Measurements from ENCODE around the gene PCNT.
"Not testable (repeated sequence)": the region's sequence is repeated elsewhere in the genome, so short reads cannot be mapped to it uniquely, and the experiment has no call there.

PCNT gene

DNA sequence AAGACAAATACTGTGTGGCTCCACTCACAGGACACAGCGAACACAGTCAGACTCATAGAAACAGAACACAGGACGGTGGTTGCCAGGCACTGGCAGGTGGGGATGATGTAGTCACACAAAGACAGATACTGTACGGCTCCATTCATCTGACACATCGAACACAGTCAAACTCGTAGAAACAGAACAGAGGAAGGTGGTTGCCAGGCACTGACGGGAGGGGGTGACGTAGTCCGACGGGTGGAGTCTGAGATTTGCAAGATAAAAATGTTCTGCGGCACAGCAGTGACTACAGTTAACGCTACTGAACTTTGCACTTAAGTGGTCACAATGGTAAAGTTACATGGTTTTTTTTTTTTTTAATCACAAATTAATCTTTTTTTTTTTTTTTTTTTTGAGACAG is 19.0 kb upstream of the PCNT start:
- DNase-seq, result no peak

DNA sequence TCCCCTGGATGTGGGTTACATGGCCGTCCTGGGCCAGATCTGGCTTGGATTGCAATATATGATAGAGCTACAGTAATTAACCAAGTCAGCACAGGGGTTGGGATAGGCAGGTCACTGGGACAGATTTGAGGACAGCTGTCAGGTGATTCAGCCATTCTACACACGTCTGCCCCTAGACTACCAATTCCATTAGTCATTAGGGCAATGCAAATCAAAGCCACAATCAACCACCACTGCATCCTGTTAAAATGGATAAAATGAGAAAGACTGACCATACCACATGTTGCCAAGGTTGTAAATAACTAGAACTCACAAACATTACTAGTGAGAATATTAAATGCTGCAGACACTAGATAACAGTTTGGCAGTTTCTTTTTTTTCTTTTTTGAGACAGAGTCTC is 16.3 kb upstream of the PCNT start:
- no peak for DNase-seq

DNA sequence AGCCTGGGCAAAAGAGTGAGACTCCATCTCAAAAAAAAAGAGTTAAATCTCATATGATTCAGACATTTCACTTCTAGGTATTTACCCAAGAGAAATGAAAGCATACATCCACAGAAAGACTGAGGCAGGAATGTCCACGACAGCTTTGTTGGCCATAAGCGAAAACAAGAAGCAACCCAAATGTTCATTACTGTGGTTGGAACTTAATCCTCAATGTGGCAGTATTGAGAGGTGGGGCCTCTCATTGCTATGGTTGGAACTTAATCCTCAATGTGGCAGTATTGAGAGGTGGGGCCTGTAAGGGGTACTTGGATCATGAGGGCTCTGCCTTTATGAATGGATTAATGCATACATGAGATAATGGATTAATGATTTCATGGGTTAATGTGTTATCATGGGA is 15.5 kb upstream of the PCNT start:
- DNase-seq, result no peak

DNA sequence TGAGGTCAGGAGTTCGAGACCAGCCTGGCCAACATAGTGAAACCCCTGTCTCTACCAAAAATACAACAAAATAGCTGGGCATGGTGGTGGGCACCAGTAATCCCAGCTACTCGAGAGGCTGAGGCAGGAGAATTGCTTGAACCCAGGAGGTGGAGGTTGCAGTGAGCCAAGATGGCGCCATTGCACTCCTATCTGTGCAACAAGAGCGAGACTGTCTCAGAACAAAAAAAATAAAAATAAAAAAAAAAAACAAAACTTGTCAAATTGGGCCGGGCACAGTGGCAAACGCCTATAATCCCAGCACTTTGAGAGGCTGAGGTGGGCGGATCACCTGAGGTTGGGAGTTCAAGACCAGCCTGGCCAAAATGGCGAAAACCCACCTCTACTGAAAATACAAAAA is 13.7 kb upstream of the PCNT start:
- not testable (repeated sequence) for DNase-seq

DNA sequence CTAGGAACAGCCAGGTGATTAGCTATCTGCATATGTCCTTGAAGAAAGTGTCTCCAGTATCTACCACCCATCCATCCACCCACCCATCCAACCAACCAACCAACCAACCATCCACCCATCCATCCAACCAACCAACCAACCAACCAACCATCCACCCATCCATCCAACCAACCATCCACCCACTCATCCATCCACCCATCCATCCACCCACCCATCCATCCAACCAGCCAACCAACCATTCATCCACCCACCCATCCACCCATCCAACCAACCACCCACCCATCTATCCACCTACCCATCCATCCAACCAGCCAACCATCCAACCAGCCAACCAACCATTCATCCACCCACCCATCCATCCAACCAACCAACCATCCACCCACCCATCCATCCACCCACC is 12.4 kb upstream of the PCNT start:
- DNase-seq, result no peak

DNA sequence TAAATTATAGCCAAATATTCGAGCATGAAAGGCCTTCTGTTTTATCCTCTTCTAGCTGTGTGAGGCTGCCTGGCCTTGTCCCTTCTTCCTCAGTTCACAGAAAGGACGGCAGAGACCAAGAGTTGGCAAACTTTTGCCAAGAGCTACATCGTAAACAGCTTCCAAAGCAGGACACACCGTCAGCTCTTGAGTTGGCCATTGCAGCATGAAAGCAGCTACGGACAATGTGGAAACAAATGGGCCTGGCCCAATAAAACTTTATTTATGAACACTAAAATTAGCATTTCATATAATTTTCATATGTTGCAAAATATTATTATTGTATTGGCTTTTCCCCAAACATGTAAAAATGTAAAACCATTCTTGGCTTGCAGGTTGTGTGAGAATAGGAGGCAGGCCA is 11.0 kb upstream of the PCNT start:
- no peak for DNase-seq

DNA sequence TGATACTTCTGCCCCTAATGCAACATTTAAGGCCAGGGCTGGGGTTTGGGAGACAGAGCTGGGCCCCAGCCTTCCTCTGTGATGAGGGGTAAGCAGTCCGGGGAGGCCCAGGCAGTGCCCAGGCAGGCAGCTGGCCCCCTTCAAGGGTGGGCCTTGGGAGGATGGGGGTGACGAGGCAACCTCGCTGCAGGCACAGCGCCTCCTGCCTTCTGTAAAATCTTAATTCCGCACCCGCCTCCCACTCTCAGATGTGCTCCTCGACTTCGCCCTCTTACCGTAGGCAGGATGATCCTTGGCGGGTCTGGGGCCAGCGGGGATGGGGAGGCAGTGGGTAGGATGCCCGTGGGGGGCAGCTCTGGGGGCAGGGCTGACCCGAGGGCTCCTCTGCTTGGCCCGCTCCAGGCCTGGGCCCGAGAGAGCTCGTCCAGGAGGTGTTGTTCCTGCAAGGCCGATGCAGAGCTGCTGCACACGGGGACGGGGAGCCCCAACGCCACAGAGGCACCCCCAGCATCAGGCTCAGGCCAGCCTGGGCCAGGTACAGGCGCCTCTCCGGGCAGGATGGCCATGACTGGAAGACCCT is 9.4 kb upstream of the PCNT start:
- DNase-seq, result no peak

DNA sequence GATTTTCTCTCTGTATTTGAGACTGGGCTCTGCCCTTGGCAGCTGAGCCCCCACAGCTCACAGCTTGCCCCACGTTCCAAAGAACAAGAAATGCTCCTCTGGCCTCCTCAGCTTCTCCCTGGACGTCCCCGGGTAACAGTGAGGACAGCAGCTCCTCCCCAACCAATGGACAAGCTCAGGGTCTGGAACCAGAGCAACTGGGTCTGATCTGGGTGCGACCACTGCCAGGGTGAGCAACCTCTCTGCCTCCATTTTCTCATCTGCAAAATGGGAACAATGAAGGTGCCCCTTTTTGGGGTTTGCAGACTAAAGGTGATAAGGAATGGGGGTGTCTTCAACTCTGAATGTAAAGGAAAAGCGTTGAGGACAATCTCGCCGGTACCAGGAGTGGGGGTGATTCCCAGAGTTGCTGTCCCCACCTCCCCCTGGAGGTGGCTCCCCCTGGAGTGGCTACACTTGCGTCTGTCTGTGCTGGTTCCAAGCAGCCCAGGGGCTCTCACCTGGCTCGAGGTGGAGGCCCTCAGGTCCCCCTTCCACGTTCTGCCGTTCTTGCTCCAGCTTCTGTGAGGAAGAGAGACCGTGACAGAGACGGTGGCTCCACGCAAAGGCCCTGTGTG is 7.1 kb upstream of the PCNT start:
- DNase-seq, result no peak

DNA sequence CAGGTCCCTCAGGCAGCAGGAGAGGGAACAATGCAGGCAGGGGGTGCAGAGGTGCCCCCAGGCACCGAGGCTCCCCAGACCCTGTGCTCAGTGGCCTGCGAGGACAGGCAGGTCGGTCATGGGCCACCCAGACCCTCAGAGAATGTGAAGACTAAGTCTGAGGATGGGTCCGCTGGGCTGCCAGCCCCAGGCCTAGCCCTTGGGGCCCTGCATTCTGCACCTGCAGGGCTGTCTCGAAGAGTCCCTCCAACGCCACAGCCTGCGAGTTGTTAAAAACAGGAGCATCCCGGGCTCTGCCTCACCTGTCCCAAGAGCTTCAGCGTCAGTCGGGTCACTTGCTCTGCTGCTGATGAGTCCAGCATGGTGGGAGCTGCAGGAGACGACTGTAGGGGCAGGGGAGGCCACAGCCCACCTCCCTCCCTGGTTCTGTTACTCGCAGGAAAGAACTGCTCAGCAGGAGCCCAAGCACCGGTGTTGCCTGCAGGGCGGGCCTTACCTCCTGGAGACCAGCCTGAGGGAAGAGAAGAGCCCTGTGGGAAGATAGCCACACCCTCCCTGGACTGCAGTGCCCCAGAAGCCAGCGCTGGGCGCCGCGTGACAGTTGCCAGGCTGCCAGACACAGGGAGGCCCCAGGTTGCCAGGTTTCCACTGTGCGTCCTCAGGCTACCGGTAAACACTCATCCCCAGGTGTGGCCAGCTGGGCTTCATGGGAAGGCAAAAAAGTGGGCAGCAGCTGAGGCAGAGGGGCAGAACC is 6.1 kb upstream of the PCNT start:
- peak; percentile 10 for DNase-seq

DNA sequence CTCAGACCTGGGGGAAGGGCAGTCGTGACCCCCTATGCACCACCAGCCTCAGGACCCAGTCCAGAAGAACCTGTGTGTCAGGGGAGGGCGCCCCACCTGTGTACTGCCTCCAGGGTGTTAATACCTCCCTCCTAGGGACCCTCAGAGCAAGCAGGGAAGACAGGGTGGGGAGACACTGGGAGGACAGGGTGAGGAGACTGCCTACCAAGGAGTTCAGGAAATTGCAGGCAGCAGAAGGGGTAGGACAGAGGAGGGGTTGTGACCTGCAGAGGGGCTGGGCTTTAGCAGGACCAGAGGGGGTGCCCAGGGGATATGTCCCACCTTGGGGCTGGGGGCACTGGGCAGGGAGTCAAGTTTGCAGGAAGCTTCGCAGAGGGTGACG is 5.5 kb upstream of the PCNT start:
- no peak for DNase-seq

DNA sequence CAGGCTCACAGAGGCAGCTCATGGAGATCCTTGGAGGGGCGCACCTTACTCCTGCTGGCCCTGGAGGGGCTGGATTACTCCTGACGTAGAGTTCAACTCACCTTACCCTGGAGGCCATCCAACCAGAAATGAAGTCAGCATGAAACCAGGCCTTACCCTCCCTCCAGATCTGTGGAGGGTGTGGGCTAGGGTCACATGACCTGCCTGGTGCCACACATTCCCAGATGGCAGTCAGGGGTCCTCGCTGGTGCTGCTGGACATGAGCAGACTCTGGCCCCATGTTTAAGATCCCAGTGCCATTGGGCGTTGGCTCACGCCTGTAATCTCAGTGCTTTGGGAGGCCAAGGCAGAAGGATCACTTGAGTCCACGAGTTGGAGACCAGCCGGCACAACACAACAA is 4.8 kb upstream of the PCNT start:
- DNase-seq, result no peak

DNA sequence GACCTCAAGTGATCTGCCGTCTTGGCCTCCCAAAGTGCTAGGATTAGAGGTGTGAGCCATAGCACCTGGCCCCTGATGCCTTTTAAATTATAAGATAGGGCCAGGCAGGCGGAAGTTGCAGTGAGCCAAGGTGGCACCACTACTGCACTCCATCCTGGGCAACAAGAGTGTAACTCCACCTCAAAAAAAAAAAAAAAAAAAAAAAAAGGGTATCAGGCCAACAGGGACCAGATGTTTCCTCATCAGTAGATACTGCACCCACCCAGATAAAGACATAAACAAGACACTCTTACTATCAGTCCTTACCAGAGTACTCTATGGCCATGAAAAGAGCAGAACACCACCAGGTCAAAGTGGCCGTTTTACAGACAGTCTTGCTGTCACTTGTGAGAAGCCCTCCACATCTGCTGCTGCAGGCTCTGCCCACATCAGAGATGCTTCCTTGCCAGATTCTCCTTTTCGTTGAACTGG is 3.6 kb upstream of the PCNT start:
- DNase-seq, result no peak

DNA sequence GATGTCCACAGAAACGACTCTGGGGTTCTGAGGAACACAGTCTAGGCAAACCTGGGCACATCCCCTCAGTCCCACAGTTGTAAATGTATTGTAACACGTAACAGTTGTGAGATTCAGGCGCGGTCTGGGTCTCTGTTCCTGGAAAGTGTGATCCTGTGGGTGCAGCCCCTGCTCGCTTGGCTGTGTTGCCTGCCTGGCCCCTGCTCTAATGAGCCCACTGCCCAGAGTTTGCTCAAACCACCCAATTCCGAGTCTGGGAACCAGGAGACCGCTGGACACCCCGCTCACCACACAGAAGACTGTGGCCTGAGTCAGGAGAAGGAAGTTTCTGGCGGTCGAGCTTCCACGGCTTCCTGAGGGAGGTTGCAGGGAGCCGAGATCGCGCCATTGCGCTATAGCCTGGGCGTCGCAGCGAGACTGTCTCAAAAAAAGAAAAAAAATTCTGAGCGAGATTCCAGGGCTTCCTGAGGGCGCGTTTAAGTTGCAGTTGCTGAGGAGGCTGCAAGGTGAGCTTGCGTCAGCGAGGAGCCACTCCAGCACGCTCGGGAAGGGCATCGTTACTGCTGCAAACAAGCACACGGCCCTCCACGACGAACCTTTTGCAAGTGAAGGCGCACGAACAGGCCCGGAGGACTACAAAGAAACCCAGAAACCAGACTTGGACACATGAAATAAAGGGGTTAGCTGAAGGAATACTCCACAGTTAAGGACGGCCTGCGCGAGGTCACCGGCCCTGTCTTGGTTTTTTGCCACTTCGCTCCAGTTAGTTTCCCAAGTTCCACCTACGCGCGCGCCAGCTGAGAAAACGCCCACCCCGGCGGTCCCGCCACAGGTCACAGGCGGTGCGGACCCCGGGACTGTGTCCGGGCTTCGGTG is 1.4 kb upstream of the PCNT start:
- DNase-seq, result no peak

DNA sequence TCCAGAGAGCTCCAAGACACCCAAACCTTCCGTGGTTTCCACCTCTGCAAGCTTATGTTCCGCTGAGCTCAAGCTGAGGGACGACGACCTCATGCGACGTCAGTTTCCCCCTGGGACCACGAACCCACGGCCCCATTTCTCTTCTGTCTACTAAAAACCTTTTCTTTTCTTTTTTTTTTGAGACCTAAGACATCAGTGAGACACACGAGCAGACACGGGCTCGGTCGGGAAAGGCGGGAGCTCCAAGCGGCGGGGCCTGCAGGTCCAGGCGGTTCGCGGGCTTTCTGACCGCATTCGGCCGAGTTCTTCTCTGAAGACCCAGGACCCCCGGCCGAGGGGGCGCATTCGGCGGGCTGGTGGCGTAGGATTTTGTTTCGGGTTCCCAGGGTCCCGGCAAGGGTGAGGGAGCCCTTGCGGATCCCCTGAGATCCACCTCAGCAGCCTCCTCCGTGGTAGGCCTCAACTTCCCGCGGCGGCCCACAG is 688 bp upstream of the PCNT start:
- DNase-seq, result no peak

DNA sequence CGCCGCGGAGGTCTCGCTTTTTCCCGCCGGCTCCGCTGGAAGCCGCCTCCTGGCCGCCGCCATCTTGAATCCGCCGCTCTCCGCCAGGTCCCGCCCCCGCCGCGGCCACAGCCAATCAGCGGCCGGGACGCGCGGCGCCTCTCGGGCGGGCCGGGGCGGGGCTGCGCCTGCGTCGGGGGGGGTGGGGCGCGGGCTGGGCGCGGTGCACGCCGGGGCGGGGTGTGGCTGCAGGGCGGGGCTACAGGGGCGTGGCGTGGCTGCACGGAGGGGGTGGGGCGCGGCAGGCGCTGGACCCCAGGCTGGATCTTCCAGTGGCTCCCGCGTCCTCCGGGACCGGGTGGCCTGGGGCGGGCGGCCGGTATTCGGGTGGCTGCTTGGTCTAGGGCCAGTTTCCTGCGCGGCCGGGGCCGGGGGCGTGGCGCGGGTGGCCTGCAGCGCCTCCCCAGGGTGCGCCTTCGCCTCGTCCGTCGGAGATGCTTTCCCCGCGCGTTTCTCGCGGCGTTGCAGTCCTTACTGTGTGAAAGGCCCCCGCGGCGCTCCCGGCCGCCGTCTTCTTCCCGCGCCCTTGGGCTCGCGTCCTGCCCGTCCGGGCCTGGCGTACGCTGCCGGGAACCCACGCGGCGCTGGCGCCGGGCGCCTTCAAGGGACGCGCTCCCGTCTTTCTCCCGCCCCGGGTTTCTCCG is 575 bp downstream of the PCNT start:
- peak; percentile 38 for DNase-seq

DNA sequence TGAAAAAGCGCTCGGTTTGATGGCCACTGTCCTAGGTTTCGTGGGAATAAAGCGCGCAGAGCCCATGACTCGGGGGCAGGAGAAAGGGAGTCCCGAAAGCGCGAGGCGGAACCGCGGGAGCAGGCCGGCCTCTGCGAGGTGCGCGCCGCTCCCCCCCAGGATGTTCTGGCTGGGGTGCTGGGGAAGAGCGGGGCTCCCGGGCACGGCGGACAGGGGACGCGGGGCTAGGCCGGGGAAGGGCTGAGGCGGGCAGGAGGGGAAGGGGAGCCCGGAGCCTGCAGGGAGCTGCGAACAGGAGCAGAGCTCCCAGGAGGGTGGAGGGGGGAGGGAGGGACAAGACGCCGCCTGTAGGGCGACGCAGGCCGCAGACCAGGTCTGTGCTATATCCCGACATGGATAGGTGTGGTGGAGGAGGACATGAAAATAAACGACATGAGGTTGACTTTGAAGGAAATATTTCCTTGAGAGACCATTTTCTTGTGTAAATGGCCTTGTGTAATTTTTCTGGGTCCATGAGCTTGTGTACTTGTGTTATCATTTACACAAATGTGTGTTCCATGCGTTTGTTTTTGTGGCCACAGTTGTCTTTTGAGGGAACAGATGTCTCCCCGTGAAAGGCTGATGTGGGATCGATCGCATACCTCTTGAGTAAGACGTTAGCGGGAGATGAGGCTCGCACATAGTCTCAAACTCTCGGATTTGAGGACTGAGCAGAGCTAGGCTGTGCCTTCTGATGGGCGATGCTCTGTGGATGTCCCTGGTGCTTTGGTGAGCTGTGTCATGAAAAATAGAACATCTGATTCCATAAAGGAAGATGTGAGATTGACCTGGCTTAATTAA is 1.3 kb downstream of the PCNT start:
- peak; percentile 27 for DNase-seq

DNA sequence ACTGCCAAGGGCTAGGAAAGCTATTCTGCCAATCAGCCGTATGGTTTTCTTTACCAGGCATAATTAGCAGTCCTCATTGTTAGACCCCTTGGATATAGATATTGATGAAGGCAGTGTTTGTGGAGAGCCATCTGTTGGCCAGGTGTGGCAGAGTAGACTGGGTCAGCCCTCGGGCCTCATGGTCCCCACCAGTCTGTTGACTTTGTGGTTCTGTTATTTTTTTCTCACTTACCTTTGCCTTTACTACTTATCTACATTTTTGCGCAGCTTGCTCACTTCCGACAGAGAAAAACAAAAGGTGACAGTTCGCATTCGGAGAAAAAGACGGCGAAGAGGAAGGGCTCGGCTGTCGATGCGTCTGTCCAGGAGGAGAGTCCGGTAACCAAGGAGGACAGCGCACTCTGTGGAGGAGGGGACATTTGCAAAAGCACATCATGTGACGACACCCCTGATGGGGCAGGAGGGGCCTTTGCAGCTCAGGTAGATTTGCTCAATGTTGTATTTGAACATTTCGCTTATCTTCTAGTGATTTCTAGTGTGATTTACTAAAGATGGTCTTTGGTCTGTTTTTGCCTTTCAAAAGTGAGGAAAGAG is 2.3 kb downstream of the PCNT start:
- DNase-seq, result no peak

DNA sequence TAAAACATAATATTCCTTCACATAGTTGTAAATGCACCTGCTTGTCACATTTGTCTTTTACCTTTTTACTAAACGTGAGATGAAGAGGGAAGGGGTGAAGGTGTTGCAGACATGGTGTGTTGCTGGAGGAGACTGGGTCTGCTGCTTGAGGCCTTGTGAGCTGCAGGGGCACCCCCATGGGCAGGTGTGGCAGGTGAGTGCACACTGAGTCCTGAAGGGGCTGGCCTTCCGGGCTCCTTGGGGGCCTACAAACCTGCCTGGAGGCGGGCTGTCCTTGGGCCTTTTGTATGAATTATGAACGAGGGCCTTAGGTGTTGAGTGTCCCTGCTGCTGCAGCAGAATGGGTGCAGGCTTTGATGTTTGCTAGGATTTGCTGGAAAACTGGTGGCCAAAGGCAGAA is 3.8 kb downstream of the PCNT start:
- DNase-seq, result no peak

DNA sequence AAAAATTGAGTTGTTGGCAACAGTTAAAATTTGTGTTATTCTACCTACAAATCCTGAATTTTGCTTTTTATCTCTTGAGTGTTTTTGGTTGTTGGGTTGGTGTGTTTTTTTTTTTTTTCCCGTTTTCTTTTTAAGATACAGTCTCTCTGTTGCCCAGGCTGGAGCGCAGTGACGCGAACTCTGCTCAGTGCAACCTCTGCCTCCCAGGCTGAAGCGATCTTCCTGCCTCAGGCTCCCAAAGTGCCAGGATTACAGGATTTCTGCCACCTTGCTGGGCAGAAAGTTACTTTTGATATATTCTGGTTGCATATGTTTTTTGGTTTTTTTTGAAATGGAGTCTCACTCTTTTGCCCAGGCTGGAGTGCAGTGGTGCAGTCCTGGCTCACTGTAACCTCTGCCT is 4.2 kb downstream of the PCNT start:
- DNase-seq, result no peak

DNA sequence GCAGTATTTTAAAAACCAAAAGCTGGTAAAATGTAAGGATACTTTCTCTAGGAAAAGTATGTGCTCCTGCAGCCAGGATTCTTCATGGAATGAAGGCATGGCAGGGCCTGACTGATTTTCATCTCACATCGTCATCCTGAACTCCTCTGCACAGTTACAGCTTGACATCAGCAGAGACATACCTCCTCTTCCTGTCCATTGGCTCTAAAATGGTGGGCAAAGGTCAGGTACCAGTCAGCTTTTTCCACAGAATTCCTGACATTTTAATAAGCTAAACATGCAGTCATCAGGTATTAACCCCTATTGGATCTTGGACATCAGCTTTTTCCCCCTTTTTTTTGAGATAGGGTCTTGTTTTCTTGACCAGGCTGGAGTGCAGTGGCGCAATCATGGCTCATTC is 5.8 kb downstream of the PCNT start:
- no peak for DNase-seq

DNA sequence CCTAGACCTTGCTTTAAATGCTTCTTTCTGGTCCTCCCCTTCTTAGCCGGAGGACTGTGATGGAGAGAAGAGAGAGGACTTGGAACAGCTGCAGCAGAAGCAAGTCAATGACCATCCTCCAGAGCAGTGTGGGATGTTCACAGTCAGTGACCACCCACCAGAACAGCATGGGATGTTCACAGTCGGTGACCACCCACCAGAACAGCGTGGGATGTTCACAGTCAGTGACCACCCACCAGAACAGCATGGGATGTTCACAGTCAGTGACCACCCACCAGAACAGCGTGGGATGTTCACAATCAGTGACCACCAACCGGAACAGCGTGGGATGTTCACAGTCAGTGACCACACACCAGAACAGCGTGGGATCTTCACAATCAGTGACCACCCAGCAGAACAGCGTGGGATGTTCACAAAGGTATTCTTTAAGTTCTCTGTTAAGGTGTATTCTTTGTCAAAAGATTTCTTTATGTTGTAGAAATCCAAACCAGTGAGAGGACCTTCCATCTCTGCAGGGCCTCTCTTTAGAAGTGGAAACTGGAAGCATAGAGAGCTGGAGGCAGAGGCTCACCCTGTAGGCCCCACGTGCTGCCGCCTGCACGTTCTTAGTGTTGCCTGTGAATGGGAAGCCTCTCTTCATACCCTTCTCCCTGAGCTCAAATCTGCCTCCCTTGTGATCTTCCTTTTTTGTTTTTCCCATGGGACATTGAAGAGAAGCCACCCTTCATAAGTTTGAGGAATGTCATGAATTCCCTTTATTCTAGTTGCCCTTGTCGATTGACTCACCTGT is 10.6 kb downstream of the PCNT start:
- DNase-seq, result no peak

All from DMS79 (cell line).